Fibroblast of gingiva (primary cell): ENCODE results near the gene S100A16.
"Not testable (repeated sequence)": the region's sequence is repeated elsewhere in the genome, so short reads cannot be mapped to it uniquely, and the experiment has no call there.

Experiments
- DNase-seq: peaks from one replicate; pipeline ENCODE4 v3.0.0-alpha.2; 2011; ENCODE audit warnings: low read depth

Gene S100A16

DNA sequence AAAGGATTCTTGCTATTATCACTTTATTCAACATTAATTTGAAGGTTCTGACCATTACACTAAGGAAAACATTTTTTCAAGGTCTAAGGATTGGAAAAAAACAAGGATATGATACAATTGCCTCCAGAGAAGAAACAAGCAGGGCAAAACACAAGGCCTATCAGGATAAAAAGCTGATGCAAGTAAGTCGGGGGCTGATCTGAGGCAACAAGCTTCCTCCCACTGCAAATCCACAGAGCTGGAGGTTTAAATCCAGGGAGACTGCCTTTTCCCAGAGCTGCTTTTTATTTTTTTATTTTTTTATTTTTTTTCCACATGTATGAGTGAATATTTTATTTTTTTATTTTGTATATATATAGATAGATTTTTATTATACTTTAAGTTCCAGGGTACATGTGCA lies 27.9 kb downstream of the S100A16 start:
- DNase-seq, result no peak

DNA sequence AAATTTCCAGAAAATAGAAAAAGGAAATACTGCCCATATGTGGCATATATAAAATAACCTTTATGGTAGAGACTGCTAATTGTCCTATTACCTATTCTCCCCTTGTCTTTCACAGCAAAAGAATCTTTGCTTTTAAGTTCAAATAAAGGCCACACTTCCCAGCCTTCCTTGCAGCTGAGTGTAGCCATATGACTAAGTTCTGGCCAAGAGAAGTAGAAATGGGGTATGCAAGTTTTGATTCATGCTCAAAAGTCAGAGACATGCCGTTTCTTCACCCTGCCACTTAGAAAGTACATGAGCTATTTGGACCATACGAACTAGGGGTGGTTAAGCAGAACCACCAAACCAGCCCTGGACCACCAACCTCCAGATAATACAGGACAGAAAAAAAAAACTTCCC lies 29.0 kb downstream of the S100A16 start:
- DNase-seq, result no peak

DNA sequence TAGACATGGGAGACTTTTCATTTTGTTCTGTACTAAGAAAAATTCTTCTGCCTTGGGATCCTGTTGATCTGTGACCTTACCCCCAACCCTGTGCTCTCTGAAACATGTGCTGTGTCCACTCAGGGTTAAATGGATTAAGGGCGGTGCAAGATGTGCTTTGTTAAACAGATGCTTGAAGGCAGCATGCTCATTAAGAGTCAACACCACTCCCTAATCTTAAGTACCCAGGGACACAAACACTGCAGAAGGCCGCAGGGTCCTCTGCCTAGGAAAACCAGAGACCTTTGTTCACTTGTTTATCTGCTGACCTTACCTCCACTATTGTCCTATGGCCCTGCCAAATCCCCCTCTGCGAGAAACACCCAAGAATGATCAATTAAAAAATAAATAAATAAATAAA lies 29.4 kb downstream of the S100A16 start:
- not testable (repeated sequence) for DNase-seq

DNA sequence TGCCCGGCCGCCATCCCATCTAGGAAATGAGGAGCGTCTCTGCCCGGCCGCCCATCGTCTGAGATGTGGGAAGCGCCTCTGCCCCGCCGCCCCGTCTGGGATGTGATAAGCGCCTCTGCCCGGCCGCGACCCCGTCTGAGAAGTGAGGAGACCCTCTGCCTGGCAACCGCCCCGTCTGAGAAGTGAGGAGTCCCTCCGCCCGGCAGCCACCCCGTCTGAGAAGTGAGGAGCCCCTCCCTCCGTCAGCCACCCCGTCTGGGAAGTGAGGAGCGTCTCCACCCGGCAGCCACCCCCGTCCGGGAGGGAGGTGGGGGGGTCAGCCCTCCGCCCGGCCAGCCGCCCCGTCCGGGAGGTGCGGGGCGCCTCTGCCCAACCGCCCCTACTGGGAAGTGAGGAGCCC lies 30.1 kb downstream of the S100A16 start:
- not testable (repeated sequence) for DNase-seq

DNA sequence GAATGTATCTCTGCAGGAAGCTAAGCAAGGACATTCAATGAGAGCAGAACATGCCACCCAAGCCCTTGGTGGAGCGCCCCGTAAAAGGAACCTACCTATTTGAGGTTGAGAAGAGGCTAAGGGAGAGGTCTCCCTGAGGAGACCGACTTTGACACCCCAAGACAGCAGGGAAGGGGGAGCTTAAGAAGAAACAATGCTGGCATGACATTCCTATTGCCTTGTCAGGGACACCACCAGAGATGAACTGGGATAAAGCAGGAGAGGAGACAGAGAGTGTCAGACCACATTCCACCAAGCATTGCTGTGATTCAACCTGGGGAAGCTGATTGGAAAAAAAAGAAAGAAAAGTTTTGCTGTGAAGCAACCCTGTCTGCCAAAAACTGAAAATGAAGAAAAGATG lies 34.0 kb downstream of the S100A16 start:
- no peak for DNase-seq

DNA sequence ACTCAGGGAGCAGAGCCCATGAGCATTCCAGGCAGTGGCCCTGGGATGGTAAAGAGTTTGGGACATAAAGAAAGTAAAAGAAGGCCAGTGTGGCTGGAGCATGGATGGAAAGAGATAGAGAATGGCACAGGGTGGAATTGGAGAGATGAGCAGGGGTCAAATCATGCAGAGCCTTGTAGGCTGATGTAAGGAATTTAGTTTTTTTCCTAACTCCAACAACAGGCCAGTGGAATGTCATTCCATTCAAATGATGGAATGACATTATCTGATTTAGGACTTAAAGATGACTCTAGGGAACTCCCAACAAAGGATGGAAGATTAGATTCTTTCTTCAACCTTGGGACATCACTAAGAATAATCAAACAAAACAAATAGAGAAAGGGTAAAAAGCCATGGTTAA lies 34.4 kb downstream of the S100A16 start:
- no peak for DNase-seq

DNA sequence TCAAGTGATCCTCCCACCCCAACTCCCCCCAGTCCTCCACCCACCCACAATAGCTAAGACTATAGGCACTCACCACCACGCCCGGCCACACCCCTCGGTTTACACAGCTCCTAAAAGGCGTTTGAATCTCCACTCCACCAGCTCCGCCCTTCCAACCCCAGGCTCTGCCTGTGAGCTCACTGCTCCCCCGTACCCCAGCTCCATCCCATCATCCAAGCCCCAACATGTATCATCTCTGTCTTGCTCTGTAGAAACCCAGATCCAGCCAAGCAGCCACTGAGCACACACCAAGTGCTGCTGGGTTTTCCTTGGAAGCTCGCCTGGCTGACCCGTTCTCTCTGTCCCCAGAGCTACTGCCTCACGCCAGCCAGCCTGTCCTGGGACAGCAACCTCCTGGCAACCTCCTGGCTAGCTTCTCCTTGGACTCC lies 35.3 kb downstream of the S100A16 start:
- no peak for DNase-seq

DNA sequence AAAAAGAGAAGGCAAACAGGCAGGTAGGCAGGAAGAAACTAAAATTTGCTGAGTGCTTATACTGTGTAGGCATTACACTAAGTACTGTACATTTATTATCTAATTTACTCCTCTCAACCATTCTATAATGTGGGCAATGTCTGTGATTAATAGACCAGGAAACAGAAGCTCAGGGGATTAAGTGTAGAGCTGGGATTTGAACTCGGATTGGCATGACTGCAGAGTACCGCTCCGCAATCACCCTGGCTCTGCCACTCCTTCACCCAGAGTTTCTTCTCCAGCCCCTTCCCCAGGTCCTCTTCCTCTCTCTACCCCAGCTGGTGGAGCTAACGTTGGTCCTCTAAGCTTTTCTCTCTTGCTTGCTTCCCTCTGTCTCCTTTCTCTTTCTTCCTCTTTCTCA lies 35.8 kb downstream of the S100A16 start:
- DNase-seq, result no peak

DNA sequence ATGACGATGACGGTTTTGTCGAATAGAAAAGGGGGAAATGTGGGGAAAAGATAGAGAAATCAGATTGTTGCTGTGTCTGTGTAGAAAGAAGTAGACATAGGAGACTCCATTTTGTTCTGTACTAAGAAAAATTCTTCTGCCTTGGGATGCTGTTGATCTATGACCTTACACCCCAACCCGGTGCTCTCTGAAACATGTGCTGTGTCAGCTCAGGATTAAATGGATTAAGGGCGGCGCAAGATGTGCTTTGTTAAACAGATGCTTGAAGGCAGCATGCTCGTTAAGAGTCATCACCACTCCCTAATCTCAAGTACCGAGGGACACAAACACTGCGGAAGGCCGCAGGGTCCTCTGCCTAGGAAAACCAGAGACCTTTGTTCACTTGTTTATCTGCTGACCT lies 37.4 kb downstream of the S100A16 start:
- DNase-seq, result not testable (repeated sequence)

DNA sequence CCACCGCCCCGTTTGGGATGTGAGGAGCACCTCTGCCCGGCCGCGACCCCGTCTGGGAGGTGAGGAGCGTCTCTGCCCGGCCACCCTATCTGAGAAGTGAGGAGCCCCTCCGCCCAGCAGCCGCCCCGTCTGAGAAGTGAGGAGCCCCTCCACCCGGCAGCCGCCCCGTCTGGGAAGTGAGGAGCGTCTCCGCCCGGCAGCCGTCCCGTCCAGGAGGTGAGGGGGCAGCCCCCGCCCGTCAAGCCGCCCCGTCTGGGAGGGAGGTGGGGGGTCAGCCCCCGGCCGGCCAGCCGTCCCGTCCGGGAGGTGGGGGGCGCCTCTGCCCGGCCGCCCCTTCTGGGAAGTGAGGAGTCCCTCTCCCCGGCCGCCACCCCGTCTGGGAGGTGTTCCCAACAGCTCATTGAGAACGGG lies 37.9 kb downstream of the S100A16 start:
- DNase-seq, result not testable (repeated sequence)

DNA sequence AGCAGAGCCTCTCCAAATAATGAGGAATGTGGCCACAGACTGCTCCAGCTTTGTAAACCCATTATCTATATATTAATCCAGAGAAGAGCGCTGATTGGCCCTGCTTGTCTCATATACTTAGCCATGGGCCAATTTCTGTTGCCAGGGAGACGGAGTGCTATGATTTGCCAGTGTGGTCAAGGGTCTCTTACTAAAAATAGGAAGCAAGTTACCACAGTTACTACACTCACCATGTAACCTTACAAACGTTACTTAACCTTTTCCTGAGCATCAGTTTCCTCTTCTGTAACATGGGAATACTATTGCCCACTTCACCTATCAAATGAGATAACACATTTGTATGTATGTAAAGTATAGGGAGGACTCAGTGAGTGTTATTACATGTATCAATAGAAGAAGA lies 39.6 kb downstream of the S100A16 start:
- no peak for DNase-seq

DNA sequence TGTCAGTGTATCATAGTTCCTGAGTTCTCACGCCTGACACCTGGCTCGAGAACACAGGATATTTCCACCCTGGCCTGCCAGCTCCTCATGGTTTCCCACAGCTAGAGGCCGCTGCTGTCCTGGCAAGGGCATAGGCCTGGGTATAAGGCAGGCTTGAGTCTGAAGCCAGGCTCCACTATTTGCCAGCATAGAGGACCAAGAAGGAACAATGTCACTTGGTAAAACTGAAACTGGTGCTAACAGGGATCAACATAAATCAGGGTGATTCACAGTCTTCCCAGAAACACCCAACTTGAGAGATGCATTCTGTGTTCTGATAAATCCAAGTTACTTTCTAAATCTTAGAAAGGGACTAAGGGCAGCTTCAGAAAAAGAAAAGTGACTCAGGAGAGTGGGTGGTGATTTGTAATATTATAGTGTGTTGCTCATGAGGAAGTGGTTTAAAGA lies 40.3 kb downstream of the S100A16 start:
- DNase-seq, result peak; percentile 80

DNA sequence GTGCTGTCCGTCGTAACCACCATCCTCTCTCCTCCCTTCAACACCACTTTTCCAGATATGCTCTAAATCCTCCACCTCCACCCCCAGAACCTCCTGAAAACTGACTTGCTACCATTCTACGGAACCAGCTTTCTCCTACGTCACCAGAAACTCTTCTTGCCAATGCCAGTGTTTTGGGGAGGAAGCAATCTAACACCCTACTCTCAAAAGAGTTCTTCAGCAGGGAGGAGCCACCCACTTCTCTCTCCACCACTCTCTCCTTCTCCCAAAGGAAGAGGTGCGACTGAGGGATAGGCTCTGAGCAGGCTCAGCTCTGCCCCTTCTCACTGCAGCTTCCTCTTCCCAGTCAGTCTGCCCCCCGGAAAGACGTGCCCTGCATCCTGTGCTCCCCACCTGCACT lies 41.2 kb downstream of the S100A16 start:
- no peak for DNase-seq

DNA sequence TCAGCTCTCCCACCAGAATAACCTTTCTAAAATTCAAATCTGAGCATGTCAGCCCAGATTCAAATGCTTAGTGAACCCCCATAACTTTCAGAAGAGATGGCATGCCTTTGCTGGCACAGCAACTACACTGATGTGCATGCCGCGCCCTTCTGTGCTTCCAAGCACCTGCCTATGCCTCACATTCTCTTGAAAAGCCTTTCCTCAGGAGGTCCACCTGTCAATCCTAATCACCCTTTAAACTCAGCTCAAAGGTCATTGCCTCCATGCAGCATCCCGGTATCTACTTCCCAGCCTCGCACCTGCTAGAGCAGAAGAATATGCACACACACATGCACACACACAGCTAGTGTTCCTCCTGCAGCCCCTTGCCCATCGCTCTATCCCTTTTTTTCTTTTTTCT lies 42.1 kb downstream of the S100A16 start:
- DNase-seq, result no peak

DNA sequence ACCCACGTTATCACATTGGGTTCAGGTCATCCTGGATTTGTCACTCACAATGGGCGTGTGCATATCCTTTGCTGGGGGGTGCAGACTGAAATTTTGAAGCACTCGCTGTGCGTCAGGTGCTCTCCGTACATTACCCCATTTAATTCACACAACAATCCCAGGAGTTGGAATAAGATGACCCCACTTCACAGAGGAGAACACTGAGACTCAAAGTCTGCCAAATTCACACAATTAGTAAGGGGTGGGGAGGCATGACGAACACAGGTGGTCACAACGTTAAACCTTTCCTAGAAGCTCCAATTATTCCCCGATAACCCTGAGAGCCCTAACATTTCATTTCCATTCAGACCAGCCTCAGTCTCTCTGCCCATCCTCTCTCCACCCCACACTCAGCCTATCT lies 43.5 kb downstream of the S100A16 start:
- no peak for DNase-seq

DNA sequence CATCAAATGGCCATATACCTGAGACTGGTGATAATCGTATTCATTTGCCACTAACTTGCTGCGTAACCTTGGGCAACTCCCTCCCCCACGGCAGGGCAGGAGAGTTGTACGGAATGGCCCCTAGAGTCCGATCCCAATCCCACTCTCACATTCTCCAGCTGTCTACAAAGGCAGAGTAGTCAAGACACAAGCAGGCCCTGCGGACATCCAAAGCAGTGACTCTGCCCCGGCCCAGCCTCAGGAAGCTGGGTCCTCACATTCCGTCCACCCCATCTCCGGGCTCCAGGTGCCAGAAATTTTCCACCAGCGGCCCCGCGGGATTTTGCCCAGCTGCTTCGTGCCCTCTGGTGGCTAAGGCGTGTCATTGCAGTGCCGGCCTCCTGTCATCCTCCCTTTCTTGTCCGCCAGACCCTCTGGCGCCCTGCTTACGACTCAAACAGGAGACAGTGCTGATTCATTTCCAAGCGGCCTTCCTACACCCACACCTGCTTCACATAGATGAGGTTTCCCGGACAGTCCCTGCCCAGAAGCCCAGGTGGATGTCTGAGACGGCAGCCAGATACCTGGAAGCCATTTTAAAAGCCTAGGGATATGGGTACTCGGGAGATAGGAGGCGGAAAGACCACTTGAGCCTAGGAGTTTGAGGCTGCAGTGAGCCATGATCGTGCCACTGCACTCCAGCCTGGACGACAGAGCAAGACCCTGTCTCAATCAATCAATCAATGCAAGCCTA lies 44.4 kb downstream of the S100A16 start:
- peak; percentile 71 for DNase-seq

DNA sequence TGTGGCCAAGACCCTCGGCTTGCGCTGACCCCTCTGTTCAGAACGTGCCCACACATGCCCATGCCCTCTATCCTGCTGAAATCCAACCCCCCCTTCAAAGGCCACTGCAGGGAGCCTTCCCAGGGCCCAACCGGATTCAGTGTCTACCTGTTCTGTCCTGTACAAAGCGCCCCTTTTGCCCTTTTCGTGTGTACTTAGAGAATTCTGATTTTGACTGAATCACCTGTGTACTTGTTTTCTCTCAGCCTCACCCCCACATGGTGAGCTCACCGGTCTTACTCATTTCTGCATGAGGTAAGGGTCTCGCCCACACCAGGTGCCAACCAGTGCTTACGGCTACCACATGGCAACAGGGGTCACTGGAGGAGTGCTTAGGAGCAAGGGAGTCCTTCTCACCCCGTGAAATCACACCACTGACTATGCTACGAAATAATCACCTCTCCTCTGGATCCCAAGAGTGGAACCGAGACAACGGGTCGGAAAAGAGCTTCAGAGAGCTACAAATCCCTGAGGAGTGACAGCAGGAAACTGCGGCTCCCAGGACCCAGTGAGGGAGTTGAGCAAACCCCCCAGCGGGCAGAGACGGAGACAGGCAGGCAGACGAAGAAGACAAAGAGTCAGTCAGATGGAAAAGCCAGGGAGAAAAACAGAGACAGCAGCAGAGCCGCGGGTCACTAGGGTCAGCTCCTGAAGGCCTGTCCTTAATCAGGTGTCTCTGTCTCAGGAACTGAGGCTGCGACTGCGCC lies 45.1 kb downstream of the S100A16 start:
- DNase-seq, result no peak

DNA sequence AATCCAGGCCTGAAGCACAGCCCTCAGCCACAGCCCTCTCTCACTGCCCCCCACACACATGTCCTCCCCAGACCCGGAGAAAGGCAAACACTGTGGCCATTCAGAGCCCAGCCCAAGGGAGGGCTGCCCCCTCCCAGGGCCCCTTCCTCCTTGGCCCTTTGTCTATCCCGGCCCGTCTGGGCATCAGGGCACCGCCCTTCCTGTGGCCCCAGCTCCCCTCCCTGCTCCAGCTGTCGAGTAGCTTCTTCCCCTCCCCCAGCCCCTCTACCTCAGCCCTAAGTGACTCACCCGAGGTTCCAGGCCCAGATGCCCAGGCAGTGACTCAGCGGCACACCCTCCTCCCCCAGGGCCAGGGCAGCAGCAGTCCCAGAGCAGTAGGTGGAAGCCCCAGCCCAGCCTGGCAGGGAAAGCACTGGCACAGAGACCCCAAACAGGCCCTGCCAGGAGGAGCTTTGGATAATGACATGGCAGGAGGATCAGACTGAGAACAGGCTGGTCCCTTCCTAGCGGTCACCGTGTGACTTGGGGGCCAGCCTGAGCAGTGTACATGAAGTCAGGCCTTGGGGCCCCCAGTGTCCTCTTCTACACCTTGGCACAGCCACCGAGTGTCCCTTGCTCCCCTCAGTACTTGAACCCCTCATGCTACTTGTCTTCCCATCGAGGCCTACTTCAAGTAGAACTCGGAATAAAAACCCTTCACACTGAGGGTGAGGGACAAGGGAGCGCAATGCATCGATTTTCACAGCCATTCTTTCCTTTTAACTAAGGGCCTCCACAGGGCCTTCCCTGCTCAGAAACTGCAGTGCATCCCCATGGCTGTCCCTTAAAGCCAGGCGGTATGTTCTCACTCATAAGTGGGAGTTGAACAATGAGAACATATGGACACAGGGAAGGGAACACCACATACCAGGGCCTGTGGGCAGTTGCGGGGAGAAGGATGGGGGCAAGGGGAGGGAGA lies 46.2 kb downstream of the S100A16 start:
- peak; percentile 97 for DNase-seq

DNA sequence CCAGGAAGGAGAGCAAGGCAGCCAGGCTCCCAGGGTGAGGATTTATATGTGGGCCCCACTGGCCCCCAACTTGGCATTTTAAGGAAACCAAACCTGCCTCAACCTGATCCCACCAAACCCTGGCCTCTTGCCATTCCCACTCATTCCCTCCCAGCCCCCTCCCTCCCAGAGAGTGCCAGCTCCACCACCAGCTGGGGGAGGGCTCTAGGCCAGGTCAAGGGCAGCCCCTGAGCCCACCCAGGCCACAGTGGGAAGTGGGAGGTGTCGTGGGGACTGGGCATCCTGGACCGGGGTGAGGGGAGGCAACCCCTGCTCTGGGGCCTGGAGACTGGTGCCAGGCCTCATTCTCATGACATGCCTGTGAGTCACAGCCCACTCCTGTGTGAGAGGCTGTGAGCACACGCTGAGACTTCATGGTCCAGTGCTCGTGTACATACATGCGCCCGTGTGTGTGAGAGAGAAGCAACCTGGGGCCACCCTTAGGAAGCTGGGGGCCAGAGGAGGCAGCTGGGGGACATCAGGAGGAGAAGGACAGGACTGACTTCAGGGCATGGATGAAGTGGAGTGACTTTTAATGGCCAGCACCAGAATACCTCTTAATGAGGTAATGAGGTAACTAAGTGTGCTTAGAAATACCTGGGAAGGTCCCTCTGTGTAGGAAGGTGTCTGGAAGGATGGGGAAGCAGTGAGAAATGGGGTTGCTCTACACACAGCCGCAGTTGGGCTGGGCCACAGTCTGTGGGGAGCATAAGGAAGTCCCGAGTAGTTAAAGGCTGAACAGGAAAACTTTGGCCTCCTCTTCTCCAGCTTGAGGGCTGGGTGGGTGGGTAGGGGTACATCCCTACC lies 47.2 kb downstream of the S100A16 start, which contains the start of gene S100A2:
Gene S100A2, minus strand, starts transcription at position 316 of the 846 bp plus-strand sequence. CDS start 1,967 bp downstream, outside the sequence.
- peak; percentile 84 for DNase-seq

DNA sequence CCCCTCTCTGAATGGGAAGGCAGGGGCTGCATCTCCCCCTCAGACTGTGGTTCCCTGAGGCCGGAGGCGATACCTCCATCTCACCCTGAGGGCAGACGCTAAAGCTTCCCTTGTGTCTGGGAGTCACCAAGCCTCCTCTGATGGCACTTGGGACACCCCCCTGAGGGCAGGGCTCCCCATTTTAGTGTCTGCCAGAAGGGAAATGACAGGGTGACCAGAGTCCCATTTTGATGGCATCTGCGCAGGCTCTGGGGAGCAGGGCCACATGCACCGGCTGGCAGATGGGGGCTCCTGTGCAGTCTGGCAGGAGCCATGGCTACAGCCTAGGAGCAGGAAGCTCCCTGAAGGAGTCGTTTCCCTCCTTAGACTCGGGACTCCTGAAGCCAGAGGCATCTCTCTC lies 48.9 kb downstream of the S100A16 start:
- no peak for DNase-seq

DNA sequence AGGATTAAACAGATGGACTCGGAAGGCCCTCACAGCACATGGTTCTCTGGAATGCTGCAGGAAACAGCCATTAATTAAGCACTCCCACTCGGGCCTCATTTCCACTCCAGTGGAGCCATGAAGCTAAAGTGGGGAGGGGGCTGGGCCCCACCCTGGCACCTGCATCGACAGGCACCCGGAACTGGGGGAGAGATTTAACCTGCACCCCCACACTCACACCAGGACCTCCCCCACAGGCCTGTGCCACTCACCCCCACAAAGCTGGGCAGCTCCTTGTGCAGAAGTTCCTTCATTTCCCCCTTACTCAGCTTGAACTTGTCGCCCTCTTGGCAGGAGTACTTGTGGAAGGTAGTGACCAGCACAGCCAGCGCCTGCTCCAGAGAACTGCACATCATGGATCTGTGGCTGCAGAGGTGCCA lies 49.4 kb downstream of the S100A16 start:
- DNase-seq, result no peak
